ENCODE measurements around the gene RPLP2.

DNA sequence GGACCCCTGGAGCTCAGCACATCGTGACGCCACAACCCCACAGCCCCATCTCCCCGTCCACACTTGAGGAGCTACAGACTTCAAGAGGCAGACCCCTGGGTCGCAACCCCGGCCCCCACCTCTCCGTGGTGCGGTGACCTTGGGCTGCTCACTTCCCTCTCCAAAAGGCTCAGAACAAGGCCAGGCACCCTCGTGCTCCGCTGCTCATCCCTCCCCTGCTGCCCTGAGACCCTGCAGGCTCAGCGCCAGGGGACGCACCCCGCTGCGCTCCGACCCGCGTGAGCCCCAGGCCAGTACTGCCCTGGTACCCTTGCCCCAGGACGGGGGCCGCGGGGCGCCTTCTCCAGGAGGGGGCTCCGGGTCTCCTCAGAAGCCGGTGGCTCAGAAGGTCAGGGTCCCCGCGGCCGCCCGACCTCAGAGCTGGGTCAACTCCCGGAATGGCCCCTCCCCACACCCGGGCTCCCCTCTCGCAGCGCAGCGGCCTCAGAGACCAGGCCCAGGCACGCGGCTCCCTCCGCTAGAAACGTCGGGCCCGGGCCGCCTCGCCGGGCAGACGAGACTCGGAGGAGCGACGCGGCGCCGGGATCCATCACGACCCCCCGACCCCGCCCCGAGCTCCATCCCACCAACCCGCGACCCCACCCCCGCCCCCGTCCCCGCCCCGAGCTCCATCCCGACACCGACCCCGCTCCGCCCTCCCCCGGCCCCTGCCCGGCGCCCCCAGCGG is 33.0 kb upstream of the RPLP2 start:
- TF ChIP-seq POLR2A (IDR thresholded peaks at IDR 0.05; ENCODE audit: low read depth, low read length) (no peak), POLR2AphosphoS5 (IDR thresholded peaks at IDR 0.05; ENCODE audit: low read depth, low read length) (peak; percentile 63), TAF1 (IDR thresholded peaks at IDR 0.05; ENCODE audit: low read depth, low read length) (no peak)

Data from GM12891 (cell line).